Neural progenitor cell (in vitro differentiated cells): ENCODE measurements around the gene HOMER2.

Experiments
- EZH2 ChIP-seq: fragments of 200-600 bp; sonication (generic); IDR thresholded peaks from 2 replicates; pipeline ENCODE4 v1.6.1; 2017; ENCODE audit warnings: antibody characterized with exemption, mild to moderate bottlenecking, moderate library complexity
- EZH2phosphoT487 ChIP-seq: fragments of 200-600 bp; sonication (generic); IDR thresholded peaks from 2 replicates; pipeline ENCODE4 v1.6.1; 2017; ENCODE audit warnings: antibody characterized with exemption
- TF ChIP-seq, protein P1 (sequence below): fragments of 200-600 bp; sonication (generic); IDR thresholded peaks from 2 replicates; pipeline ENCODE4 v1.5.1; 2017; ENCODE audit warnings: antibody characterized with exemption, mild to moderate bottlenecking

DNA sequence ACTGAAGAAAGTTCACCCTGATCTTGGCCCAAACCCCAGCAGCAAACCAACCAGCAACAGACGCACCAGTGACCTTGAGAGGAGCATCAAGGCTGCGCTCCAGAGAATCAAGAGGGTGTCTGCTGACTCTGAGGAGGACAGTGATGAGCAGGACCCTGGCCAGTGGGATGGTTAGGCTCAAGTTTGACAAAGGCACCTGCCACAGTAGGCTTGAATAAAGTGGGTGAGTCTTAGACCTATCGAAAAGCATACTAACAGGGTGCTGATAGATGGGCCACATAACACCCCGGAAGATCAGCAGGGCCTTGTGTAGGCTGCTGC lies 119.2 kb downstream of the HOMER2 start:
- TF ChIP-seq, protein P1, sequence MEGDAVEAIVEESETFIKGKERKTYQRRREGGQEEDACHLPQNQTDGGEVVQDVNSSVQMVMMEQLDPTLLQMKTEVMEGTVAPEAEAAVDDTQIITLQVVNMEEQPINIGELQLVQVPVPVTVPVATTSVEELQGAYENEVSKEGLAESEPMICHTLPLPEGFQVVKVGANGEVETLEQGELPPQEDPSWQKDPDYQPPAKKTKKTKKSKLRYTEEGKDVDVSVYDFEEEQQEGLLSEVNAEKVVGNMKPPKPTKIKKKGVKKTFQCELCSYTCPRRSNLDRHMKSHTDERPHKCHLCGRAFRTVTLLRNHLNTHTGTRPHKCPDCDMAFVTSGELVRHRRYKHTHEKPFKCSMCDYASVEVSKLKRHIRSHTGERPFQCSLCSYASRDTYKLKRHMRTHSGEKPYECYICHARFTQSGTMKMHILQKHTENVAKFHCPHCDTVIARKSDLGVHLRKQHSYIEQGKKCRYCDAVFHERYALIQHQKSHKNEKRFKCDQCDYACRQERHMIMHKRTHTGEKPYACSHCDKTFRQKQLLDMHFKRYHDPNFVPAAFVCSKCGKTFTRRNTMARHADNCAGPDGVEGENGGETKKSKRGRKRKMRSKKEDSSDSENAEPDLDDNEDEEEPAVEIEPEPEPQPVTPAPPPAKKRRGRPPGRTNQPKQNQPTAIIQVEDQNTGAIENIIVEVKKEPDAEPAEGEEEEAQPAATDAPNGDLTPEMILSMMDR = no peak
- TF ChIP-seq EZH2phosphoT487 (no peak), EZH2 (no peak)
